ENCODE data around the gene MAVS.

Gene MAVS

DNA sequence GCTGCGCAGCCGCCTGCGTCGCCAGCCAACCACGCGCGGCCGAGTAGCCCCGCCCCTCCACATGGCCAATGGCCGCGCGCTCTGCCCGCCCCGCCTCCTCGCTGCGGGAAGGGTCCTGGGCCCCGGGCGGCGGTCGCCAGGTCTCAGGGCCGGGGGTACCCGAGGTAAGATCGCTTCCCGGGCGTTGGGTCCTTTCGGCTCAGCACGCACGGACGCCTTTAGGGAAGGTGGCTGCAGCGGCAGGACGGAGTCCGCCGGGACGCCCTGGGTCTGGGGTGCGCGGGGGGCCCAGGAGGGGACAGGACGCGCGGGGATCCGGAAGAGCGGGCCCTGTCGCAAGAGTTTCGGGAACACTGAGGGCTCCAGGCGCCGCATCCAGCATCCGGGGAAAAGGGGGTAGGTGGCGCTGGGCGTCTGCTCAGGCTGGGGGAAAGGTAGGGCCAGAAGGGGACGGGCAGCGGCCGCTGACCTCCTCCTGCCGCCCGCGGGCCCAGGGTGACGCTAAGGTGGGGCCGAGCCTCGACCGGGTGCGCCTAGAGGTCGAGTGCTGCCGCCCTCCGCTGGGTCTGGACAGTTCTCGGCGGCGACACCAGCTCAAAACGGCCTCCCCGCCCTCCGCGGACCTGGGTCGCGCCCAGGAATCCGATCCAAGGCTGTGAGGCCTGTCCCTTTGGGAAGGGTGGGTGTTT, at the start of gene MAVS:
MAVS (plus strand) TSS at position 95 of the 689 bp plus-strand sequence. CDS start 7,791 bp downstream, outside the sequence.
- peak; percentile 83 for DNase-seq

DNA sequence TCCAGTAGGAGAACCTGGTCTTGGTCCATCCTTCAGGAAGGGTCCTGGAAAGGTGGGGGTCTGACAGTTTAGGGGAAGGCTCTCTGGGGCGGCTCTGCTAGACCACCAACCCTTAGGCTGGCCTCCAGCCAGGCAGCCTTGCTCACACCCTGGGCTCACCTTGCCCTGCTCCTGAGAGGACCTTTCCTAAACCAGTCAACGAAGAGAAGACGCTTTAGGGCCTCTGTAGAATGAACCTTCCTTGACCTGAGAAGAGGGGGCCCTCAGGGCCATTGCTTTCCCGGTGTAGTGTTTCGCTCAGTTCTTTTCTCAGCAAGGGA, 49.4 kb upstream of the MAVS start:
- no peak for DNase-seq

DNA sequence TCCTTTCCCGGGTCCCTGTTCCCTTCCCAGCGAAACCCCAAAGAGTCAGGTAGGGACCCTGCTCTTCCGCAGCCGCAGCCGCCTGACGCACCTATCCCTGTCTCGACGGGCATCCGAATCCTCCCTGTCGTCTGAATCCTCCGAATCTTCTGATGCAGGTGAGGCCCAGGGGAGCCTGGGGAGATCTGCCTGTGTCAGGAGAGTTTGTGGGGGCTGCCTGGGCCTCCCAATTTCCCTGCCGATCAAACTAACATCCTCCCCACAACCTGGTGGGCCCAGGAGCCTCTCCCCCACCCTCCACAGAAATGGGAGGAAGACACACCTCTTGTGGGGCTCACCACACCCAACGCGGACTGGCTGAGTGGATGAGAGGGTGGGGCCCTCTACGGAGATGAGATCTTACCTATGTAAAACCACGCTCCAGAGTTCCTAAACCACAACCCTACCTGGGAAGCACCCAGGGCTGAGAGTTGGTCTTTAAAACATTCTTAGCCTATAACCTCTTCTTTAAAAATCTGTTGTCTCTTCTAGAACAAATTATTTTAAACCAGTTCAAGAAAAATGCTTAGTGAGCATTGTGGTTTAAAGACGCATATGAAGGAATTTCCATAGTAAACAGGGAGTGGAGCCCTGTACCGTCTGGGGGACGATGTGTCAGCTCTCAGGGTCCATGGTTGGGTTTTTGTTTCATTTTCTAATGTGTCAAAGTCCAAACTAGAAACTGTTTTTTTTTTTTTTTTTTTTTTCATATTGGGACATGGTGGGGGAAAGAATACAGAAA, 48.9 kb upstream of the MAVS start:
- DNase-seq = no peak

DNA sequence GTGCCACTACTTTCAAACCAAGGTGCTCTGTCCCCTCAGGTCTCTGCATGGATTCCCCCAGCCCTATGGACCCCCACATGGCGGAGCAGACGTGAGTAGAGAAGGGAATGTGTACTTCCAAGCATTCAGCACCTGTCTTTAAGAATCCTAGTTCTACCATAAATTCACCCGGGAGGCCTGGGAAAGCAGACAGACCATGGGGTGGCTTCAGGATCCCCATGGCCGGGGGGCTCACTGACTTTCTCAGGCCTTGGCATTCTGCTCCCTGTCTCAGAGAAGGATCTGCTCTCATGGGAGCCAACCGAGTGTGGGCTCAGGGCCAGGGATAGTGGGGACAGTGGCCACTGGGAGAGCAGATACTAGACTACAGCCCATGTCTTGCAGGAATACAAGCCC, 48.3 kb upstream of the MAVS start:
- DNase-seq = no peak

DNA sequence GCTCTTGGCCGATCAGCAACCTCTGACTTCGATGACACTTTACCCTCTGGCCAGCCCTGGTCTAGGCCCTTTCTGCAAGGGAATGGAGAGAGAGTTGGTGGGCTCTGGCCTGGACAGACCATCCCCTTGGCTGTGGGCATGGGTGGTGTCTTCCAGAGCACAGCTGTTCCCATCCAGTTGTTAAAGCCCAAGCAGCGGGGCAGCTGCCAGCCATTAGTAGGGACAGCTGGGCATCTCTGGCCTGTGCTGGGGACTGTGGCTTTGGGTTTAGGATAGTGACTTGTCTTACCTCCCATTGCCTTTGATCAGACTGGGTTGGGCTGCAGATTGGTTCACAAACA, 47.8 kb upstream of the MAVS start:
- no peak for DNase-seq

DNA sequence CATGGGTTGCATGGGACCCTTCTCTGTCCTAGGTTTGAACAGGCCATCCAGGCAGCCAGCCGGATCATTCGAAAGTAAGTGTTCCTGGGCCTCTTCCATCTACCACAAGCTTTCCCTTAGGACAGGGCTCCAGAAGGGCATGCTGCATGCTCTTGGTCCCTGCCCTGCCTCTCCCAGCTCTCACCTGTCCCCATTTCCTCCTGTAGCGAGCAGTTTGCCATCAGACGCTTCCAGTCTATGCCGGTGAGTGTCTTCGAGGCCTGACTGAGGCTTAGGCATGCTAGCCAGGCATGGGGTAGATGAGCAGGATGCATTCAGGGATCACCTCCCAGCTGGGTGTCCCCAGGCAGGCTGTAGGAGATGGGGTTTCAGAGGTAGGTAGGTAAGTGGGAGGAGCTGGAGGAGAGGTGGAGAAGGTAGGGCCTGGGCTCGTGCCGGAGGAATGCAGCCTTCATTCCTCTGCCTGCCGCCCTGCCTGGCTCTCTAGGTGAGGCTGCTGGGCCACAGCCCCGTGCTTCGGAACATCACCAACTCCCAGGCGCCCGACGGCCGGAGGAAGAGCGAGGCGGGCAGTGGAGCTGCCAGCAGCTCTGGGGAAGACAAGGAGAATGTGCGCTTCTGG, 46.3 kb upstream of the MAVS start:
- no peak for DNase-seq

DNA sequence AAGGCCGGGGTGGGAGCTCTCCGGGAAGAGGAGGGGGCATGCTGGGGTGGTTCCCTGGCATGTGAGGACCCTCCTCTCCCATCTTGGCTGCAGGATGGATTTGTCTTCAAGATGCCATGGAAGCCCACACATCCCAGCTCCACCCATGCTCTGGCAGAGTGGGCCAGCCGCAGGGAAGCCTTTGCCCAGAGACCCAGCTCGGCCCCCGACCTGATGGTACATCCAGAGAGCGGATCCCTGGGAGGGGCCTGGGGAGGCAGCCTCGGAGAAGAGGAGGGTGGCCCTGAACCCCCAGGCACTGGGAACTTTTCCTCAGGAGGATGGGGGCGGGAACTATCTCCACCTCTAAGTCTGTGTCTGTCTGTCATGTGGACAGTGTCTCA, 45.8 kb upstream of the MAVS start:
- no peak for DNase-seq

DNA sequence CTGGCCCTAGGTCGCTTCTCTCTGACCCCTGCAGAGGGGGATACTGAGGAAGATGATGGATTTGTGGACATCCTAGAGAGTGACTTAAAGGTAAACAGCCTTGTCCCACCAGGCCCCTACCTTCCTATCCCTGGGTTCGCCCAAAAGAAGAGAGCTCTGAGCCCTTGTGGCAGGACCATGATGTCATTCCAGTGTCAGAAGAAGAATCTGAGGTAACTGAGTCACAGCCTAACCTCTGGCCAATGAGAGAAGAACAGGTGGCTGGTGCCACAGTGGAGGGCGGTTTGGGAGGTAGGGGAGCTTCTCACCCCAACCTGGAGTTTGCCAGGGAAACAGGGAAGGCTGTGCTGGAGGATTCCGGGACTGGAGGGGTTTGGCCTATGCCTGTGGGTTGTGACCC, 45.3 kb upstream of the MAVS start:
- no peak for DNase-seq

DNA sequence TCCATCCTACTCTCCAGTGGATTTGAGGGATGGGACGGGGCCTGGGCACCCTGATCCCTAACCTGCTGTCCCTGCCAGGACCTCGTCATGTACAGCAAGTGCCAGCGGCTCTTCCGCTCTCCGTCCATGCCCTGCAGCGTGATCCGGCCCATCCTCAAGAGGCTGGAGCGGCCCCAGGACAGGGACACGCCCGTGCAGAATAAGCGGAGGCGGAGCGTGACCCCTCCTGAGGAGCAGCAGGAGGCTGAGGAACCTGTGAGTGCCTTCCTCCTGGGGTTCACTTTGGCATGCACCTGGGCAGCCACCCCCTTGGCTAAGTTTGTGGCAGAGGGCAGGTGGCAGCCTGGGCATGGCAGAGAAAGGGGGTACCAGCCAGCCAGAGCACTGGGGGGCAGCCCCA, 44.8 kb upstream of the MAVS start:
- no peak for DNase-seq

DNA sequence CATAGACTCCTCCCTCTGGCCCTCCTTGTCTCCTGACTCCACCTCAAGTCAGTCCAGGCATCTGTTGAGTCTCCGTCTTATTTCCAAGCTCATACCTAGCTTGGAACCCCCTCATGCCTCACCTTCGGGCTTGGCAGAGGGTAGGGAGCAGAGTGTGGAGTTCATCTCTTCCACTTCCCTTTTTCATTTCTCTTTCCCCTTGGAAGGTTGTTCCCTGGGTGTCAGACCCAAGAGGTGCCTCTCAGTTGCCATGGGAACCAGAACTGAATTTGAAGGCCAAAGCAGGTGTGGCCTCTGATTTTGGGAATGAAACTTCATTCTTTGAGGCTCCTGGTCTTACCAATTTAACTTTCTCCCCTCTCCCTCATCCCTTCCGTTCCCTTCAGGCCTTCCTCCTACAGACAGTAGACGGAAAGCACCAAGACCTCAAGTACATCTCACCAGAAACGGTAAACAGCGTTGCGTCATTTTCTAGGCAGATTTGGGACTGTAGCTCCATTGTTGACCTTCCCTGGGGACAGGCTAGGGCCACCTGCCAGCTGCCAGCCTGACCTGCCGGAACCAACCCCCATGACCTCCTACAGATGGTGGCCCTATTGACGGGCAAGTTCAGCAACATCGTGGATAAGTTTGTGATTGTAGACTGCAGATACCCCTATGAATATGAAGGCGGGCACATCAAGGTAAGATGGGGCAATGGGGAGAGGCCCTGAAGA, 44.0 kb upstream of the MAVS start:
- no peak for DNase-seq

DNA sequence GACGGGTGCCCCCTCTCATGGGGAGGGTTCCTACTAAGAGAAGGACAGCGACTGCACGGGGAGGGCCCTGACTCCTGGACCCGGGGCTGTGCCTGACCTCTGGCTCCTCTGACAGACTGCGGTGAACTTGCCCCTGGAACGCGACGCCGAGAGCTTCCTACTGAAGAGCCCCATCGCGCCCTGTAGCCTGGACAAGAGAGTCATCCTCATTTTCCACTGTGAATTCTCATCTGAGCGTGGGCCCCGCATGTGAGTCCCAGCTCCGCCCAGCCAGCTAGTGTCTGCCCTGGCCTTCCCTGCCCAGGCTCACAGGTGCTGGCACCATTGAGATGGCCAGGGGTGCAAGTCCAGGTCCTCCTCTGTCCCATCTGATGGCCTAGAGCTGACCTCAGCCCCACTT, 43.3 kb upstream of the MAVS start:
- DNase-seq = no peak

DNA sequence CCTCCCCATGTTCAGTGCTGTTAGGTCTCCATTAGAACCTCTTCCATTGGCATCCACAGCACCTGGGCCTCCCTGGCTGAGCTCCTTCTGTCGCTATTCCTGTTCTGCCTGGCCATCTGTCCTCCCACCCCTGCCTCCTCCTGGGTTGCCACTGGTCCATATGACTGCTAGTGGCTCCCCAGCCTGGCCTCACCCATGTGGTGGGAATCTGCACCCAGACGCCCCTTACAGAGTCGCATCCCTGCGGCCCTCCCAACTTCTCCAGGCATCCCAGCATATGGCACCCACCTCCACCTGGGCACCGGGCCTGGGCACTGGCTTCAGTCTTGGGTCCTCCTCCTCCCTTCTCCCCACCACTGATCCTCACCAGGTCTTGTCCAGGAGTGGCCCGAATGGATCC, 42.8 kb upstream of the MAVS start:
- no peak for DNase-seq

DNA sequence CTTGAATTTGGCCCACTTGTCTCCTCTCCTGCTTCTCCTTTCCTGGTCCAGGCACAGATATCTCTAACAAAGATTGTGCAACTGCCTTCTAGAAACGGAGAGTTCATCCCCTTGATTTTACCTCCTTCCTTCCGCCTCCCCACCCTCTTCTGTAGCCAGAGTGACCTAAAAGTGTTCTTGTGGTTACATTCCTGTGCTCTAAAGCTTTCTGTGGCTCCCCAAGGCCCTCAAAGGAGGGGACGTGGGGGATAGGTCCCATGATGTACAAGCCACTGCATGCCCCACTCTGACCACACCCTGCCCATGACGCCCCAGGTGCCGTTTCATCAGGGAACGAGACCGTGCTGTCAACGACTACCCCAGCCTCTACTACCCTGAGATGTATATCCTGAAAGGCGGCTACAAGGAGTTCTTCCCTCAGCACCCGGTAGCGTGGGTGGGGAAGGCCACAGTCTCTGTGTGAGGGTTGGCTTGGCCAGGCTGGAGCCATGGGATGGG, 42.3 kb upstream of the MAVS start:
- DNase-seq = no peak

DNA sequence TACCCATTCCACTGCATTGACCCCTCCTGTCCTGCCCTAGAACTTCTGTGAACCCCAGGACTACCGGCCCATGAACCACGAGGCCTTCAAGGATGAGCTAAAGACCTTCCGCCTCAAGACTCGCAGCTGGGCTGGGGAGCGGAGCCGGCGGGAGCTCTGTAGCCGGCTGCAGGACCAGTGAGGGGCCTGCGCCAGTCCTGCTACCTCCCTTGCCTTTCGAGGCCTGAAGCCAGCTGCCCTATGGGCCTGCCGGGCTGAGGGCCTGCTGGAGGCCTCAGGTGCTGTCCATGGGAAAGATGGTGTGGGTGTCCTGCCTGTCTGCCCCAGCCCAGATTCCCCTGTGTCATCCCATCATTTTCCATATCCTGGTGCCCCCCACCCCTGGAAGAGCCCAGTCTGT, 41.9 kb upstream of the MAVS start:
- DNase-seq = no peak

DNA sequence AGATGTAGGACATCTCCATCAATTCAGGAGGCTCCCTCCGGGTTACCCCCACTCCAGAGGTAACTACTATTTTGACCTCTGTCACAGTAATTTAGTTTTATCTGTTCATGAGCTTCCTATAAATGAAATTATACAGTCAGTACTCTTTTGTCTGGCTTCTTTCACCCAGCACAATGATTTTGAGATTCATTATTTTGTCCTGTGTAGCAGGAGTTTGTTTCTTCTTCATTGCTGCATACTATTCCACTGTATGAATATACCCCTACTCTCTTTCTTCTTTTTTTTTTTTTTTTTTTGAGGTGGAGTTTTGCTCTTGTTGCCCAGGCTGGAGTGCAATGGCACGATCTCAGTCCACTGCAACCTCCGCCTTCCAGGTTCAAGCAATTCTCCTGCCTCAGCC, 38.1 kb upstream of the MAVS start:
- DNase-seq = no peak

DNA sequence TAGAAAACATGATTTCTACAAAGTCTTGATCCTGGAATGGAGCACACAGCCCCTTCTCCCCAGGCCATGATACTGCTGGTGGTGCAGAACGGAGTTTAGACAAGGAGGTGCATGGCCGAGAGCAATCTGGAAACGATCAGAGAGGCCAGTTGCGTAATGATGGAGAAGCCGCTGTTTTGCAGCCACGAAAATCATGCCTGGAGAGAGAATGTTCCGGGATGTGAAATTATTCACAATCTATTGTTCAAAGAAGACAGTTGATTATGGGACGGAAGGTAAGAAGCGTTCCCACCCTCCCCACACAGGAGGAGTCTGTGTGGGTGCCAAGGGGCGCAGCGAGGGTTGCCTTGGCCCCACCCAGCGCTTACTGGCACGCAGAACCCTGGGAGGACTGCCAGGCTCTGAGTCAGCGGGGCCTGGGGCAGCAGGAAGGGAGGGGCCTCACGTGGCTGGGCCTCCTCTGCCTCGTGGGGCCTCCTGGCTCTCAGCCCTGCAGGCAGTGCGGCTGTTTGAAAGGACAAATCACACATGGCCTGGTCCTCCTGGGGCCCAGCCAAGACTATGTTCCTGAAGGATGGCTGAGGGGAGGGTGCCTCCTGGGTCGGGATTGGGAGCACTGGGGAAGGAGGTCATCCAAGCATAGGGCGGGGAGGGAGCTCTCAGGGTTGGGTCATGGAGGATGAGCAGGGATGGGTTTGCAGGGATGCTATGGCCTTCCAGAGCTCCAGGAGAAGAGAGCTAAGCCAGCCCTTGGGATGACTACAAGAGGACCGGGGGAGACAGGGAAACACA, 35.0 kb upstream of the MAVS start:
- DNase-seq = peak; percentile 92

DNA sequence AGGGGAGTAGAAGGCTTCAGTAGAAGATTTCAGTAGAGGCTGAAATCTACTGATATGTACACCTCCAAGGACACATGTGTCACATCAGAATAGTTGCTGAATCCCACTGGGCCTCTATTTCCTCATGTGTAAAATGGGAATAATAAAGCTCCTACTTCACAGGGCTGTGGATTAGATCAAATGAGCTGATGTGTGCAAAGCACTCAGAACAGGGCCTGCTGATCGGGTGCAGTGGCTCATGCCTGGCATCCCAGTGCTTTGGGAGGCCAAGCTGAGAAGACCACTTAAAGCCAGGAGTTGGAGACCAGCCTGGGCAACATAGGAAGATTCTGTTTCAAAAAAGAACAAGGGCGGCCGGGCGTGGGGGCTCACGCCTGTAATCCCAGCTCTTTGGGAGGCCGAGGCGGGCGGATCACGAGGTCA, 34.4 kb upstream of the MAVS start:
- DNase-seq = no peak

DNA sequence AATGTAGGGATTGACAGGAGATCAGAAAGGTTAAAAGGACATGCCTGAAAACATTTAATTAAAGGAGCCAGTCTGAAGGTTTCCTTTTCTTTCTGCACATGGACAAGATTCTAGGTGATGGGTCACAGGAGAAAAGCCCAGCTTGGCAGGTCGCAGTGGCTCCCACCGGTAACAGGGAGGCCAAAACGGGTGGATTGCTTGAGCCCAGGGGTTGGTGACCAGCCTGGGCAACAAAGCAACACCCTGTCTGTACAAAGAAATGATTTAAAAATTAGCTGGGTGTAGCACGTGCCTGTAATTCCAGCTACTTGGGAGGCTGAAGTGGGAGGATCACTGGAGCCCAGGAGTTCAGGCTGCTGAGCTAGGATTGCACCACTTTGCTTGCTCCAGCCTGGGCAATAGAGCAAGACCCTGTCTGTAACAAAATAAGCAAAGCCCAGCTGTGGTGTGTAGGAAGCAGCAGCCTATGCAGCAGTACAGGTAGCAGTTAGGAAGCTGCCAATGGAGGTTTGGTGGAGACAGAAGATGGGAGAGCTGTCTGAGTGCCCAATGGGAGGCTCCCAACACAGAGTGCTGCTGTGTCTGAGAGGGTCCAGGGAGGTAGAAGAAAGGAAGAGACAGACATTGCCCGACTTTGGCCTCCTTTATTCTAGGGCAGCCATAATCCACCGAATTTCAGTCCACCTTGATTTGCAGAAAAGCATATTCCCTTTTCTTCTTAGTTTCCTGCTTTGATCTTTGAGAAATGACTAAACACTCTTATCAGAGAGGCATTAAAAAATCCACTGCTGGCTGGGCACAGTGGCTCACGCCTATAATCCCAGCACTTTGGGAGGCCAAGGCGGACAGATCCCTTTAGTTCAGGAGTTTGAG, 33.4 kb upstream of the MAVS start:
- no peak for DNase-seq

DNA sequence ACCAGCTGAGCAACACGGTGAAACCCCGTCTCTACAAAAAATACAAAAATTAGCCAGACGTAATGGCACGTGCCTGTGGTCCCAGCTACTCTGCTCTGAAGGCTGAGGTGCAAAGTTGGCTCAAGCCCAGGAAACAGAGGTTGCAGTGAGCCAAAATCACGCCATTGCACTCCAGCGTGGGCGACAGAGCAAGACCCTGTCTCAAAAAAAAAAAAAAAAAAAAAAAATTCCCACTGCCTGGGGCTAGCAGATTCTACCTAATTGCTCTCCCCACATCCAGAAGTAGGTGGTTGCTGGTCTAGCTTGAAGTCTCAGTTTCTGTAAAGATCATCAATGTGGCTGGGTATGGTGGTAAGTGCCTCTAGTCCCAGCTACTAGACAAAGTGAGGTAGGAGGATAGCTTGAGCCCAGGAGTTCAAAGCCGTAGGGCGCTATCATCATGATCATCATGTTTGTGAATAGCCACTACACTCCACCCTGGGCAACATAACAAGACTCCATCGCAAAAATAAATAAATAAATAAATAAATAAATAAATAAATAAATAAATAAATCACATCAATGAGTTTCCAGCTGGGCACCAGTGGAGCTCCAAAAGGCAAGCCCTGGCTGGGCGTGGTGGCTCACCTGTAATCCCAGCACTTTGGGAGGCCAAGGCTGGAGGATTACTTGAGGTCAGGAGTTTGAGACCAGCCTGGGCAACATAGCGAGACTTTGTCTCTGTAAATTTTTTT, 32.6 kb upstream of the MAVS start:
- no peak for DNase-seq

DNA sequence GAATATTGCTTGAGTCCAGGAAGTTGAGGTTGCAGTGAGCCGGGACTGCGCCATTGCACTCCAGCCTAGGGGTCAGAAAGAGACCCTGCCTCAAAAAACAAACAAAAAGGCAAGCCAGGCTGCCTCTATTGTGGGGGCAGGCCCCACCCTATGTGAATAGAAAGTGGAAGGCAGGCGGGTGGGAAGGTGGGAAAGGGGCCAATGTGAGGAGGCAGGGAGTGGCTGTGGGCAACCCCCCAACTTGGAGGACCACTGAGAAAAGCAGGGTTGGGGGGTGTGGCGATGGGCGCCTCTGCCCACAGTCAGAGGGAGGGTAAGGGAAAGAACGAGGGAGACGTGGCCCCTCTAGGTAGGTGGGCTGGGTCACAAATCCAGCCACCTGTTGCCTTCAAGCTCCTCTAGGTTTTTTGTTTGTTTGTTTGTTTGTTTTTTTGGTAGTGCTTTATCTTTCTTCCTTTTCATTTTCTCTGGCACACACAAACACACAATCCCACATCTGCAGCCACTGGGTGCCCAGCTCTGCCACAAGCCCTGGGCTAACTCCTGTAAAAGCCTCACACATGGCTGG, 31.6 kb upstream of the MAVS start:
- DNase-seq = no peak
